H9 (cell line): Measurements from ENCODE around the gene FAM163B. TPM values are rescaled to one million over a fixed set of nuclear protein-coding genes. Genes with fewer than 3 reads are reported as not detected.

Experiments
- DNase-seq: peaks from one replicate; pipeline ENCODE4 v3.0.0-alpha.2; 2017
- H2AFZ ChIP-seq: one replicate; pipeline ENCODE4 v1.6.1; 2013; ENCODE audit warnings: mild to moderate bottlenecking, low read length, control low read depth, moderate library complexity
- H2AK5ac ChIP-seq: 2 replicates; pipeline ENCODE4 v1.6.1; 2013; ENCODE audit warnings: low read length, control low read depth, mixed read lengths; ENCODE audit not compliant: insufficient read length
- H2BK120ac ChIP-seq: one replicate; pipeline ENCODE4 v1.6.1; 2013; ENCODE audit warnings: low read depth, mild to moderate bottlenecking, low read length, control low read depth, inconsistent platforms; ENCODE audit not compliant: poor library complexity, severe bottlenecking
- H2BK12ac ChIP-seq: 2 replicates; pipeline ENCODE4 v1.6.1; 2013; ENCODE audit warnings: low read length, control low read depth, mixed read lengths, low read depth; ENCODE audit not compliant: insufficient read length
- H2BK15ac ChIP-seq: 2 replicates; pipeline ENCODE4 v1.6.1; 2013; ENCODE audit warnings: low read depth, low read length, control low read depth
- H2BK20ac ChIP-seq: one replicate; pipeline ENCODE4 v1.6.1; 2013; ENCODE audit warnings: low read depth, mild to moderate bottlenecking, low read length, control low read depth, inconsistent platforms; ENCODE audit not compliant: poor library complexity, severe bottlenecking
- H2BK5ac ChIP-seq: 2 replicates; pipeline ENCODE4 v1.6.1; 2013; ENCODE audit warnings: low read length, control low read depth, mixed read lengths; ENCODE audit not compliant: insufficient read length
- H3K14ac ChIP-seq: 2 replicates; pipeline ENCODE4 v1.6.1; 2013; ENCODE audit warnings: low read length, control low read depth; ENCODE audit not compliant: insufficient read depth
- H3K18ac ChIP-seq: 2 replicates; pipeline ENCODE4 v1.6.1; 2013; ENCODE audit warnings: low read depth, mild to moderate bottlenecking, mixed read lengths, low read length, control low read depth; ENCODE audit not compliant: insufficient read length
- H3K23ac ChIP-seq: 2 replicates; pipeline ENCODE4 v1.6.1; 2013; ENCODE audit warnings: low read length, control low read depth, mixed read lengths, low read depth; ENCODE audit not compliant: insufficient read length
- H3K23me2 ChIP-seq: 2 replicates; pipeline ENCODE4 v1.6.1; 2013; ENCODE audit warnings: low read depth, mild to moderate bottlenecking, mixed read lengths, low read length, control low read depth; ENCODE audit not compliant: insufficient read length, poor library complexity, severe bottlenecking
- H3K27ac ChIP-seq: 2 replicates; pipeline ENCODE4 v1.5.1; 2013; ENCODE audit warnings: low read length, control low read depth, mixed read lengths, low read depth; ENCODE audit not compliant: insufficient read length
- H3K27me3 ChIP-seq: 2 replicates; pipeline ENCODE4 v1.6.1; 2013; ENCODE audit warnings: low read length, control low read depth, inconsistent platforms; ENCODE audit not compliant: insufficient read depth
- H3K4ac ChIP-seq: 2 replicates; pipeline ENCODE4 v1.6.1; 2013; ENCODE audit warnings: low read depth, mild to moderate bottlenecking, control low read depth, inconsistent platforms, low read length, moderate library complexity
- H3K4me1 ChIP-seq: 2 replicates; pipeline ENCODE4 v1.6.1; 2013; ENCODE audit warnings: low read length, control low read depth, inconsistent platforms; ENCODE audit not compliant: insufficient read depth
- H3K4me2 ChIP-seq: 2 replicates; pipeline ENCODE4 v1.6.1; 2013; ENCODE audit warnings: low read length, control low read depth, mixed read lengths; ENCODE audit not compliant: insufficient read length, insufficient read depth
- H3K56ac ChIP-seq: 2 replicates; pipeline ENCODE4 v1.6.1; 2013; ENCODE audit warnings: low read depth, mild to moderate bottlenecking, mixed read lengths, low read length, control low read depth; ENCODE audit not compliant: insufficient read length
- H3K79me1 ChIP-seq: 2 replicates; pipeline ENCODE4 v1.6.1; 2013; ENCODE audit warnings: low read depth, mild to moderate bottlenecking, moderate library complexity, low read length, control low read depth, inconsistent platforms; ENCODE audit not compliant: insufficient read depth, poor library complexity, severe bottlenecking
- H3K79me2 ChIP-seq: 2 replicates; pipeline ENCODE4 v1.6.1; 2013; ENCODE audit warnings: low read length, control low read depth, inconsistent platforms; ENCODE audit not compliant: insufficient read depth
- H3K9ac ChIP-seq: 2 replicates; pipeline ENCODE4 v1.6.1; 2013; ENCODE audit warnings: low read length, control low read depth, mixed read lengths; ENCODE audit not compliant: insufficient read length; ENCODE audit errors: extremely low read depth
- H3K9me3 ChIP-seq: one replicate; pipeline ENCODE4 v1.6.1; 2013; ENCODE audit warnings: low read depth, low read length, inconsistent platforms; ENCODE audit not compliant: control insufficient read depth
- H3T11ph ChIP-seq: one replicate; pipeline ENCODE4 v1.6.1; 2013; ENCODE audit warnings: mild to moderate bottlenecking, low read length, control low read depth, inconsistent platforms
- H4K20me1 ChIP-seq: one replicate; pipeline ENCODE4 v1.6.1; 2013; ENCODE audit not compliant: control insufficient read depth, insufficient read length, insufficient read depth
- H4K5ac ChIP-seq: 2 replicates; pipeline ENCODE4 v1.6.1; 2013; ENCODE audit warnings: low read depth, mild to moderate bottlenecking, mixed read lengths, low read length, control low read depth; ENCODE audit not compliant: insufficient read length
- H4K8ac ChIP-seq: replicated peaks from 2 replicates; pipeline ENCODE4 v1.6.1; 2013; ENCODE audit warnings: low read length, control low read depth, mixed read lengths, low read depth; ENCODE audit not compliant: insufficient read length
- H4K91ac ChIP-seq: 2 replicates; pipeline ENCODE4 v1.6.1; 2013; ENCODE audit warnings: low read depth, mild to moderate bottlenecking, moderate library complexity, mixed read lengths, low read length, control low read depth; ENCODE audit not compliant: insufficient read length
- H3K27ac Mint-ChIP-seq, 3 experiments: 2 replicates in 2 of 3; 3 replicates in 1 of 3; pipeline ENCODE4 v1.8.0; 2020 to 2021; ENCODE audit warnings: mixed read lengths in 3 of 3, mild to moderate bottlenecking in 1 of 3, moderate library complexity in 1 of 3
- H3K27me3 Mint-ChIP-seq: 2 replicates; pipeline ENCODE4 v1.8.0; 2021; ENCODE audit warnings: low read depth, mild to moderate bottlenecking, moderate library complexity, mixed read lengths
- H3K36me3 Mint-ChIP-seq, 3 experiments: 2 replicates in 2 of 3; 3 replicates in 1 of 3; pipeline ENCODE4 v1.8.0; 2020 to 2021; ENCODE audit warnings: low read depth in 3 of 3, mixed read lengths in 3 of 3; ENCODE audit not compliant: insufficient read depth in 1 of 3
- H3K4me1 Mint-ChIP-seq, 2 experiments: 2 replicates each; pipeline ENCODE4 v1.8.0; 2020; ENCODE audit warnings: mixed read lengths in 2 of 2
- H3K4me3 Mint-ChIP-seq, 2 experiments: 2 replicates in 1 of 2; 3 replicates in 1 of 2; pipeline ENCODE4 v1.8.0; 2020 to 2021; ENCODE audit warnings: mild to moderate bottlenecking in 2 of 2, mixed read lengths in 2 of 2, moderate library complexity in 1 of 2
- H3K9me3 Mint-ChIP-seq, 2 experiments: 2 replicates in 1 of 2; 3 replicates in 1 of 2; pipeline ENCODE4 v1.8.0; 2020; ENCODE audit warnings: mild to moderate bottlenecking in 2 of 2, mixed read lengths in 2 of 2, moderate library complexity in 1 of 2
- CTCF ChIP-seq: fragments of 200-600 bp; sonication (generic); conservative IDR thresholded peaks from 3 replicates; pipeline ENCODE4 v1.8.0; 2021; ENCODE audit warnings: antibody characterized with exemption, mild to moderate bottlenecking
- WGBS: extraction: QIAGEN DNeasy Blood & Tissue Kit; methylation state at CpG from one replicate; pipeline ENCODE4 v1.1.7; 2013; ENCODE audit warnings: missing lambda C conversion rate, low lambda C conversion rate, mixed read lengths; ENCODE audit not compliant: insufficient read length; ENCODE audit errors: extremely low coverage; 5-methylcytosine and 5-hydroxymethylcytosine counted together
- total RNA-seq: library from RNA; stranded (reverse); gene quantifications from 2 replicates; pipeline ENCODE4 v1.2.1, GENCODE V29; 2021

The FAM163B gene
- total RNA-seq, 1 experiment from 2014 or later: 0.39 TPM

- H3K4me1 ChIP-seq: no peaks in the 10 kb centered on the region
- H3K14ac ChIP-seq: no peak overlapping the region
- H3K4me2 ChIP-seq: no peak overlapping the region
- no CpG with 5 or more reads among the region's 8 CpGs for WGBS
- Mint-ChIP-seq H3K27me3 (peaks cover 4% of the 10 kb centered on the region), H3K4me1 (0 out of 4 replicates have a peak, but pooled peaks cover 0 to 3% of the 10 kb centered on the region in 2 experiments), H3K36me3 (no peaks in the 10 kb centered on the region), H3K27ac (no peak overlapping the region), H3K9me3 (no peaks in the 10 kb centered on the region), H3K4me3 (no peak overlapping the region)
- DNase-seq: no peak
- no peak overlapping the region for H3K9ac ChIP-seq
- H2BK20ac ChIP-seq: no peak overlapping the region
- no peak overlapping the region for H2BK120ac ChIP-seq
- no peak overlapping the region for H2BK15ac ChIP-seq
- no peaks in the 10 kb centered on the region for H3K9me3 ChIP-seq
- no peaks in the 10 kb centered on the region for H4K20me1 ChIP-seq
- H3K23ac ChIP-seq: no peak overlapping the region
- no peak for TF ChIP-seq CTCF
- H3K56ac ChIP-seq: no peak overlapping the region
- no peak overlapping the region for H2AFZ ChIP-seq
- H3K4ac ChIP-seq: no peak overlapping the region
- H3T11ph ChIP-seq: no peak overlapping the region
- H4K5ac ChIP-seq: no peak overlapping the region
- H4K91ac ChIP-seq: no peak overlapping the region
- no peaks in the 10 kb centered on the region for H3K23me2 ChIP-seq
- H4K8ac ChIP-seq: no peak overlapping the region
- no peaks in the 10 kb centered on the region for H3K79me2 ChIP-seq
- H3K27ac ChIP-seq: no peak overlapping the region
- H2BK12ac ChIP-seq: no peak overlapping the region
- H3K79me1 ChIP-seq: no peaks in the 10 kb centered on the region
- no peak overlapping the region for H2AK5ac ChIP-seq
- H3K27me3 ChIP-seq: no peaks in the 10 kb centered on the region
- no peak overlapping the region for H3K18ac ChIP-seq
- no peak overlapping the region for H2BK5ac ChIP-seq
Observed at GRCh38 chr9:133546287-133546680, 62.9 kb downstream of the FAM163B start.
